Stimulated activated CD8-positive, alpha-beta memory T cell treated with anti-CD3 and anti-CD28 coated beads, Interleukin-4, amount 100 ng/mL, for 24 hours (primary cell): Measurements from ENCODE around the gene SCUBE2.

Experiments
- DNase-seq: peaks from one replicate; pipeline ENCODE4 v3.0.0-alpha.2; 2020; ENCODE audit warnings: low read depth

The SCUBE2 gene

GRCh38 chr11:9091044-9091922 is at the start of gene SCUBE2:
TSS of gene SCUBE2 (minus strand) at chr11:9091599. CDS start at chr11:9091528, 71 bp downstream.
- no peak for DNase-seq

- DNase-seq: no peak
These were observed 49.8 kb upstream of the SCUBE2 start for GRCh38 chr11:9141186-9141585.

GRCh38 chr11:9139628-9140357 is 48.4 kb upstream of the SCUBE2 start:
- no peak for DNase-seq

GRCh38 chr11:9138612-9139579 is 47.5 kb upstream of the SCUBE2 start:
- DNase-seq: no peak

- DNase-seq: no peak
These were observed 46.7 kb upstream of the SCUBE2 start for GRCh38 chr11:9138133-9138453.

- peak; percentile 61 for DNase-seq
These were observed 46.1 kb upstream of the SCUBE2 start for GRCh38 chr11:9137293-9138132.

- no peak for DNase-seq
These were observed 45.3 kb upstream of the SCUBE2 start for GRCh38 chr11:9136741-9137140.

- DNase-seq: no peak
These were observed 42.6 kb upstream of the SCUBE2 start for GRCh38 chr11:9133956-9134355.

- no peak for DNase-seq
These were observed 40.9 kb upstream of the SCUBE2 start for GRCh38 chr11:9132203-9132878.

- no peak for DNase-seq
These were observed 38.9 kb upstream of the SCUBE2 start for GRCh38 chr11:9130297-9130696.

GRCh38 chr11:9126636-9127035 is 35.2 kb upstream of the SCUBE2 start:
- DNase-seq: no peak

GRCh38 chr11:9125185-9125886 is 33.9 kb upstream of the SCUBE2 start:
- no peak for DNase-seq

GRCh38 chr11:9123595-9124304 is 32.4 kb upstream of the SCUBE2 start:
- DNase-seq: no peak

GRCh38 chr11:9121469-9121796 is 30.0 kb upstream of the SCUBE2 start:
- no peak for DNase-seq

- no peak for DNase-seq
These were observed 29.5 kb upstream of the SCUBE2 start for GRCh38 chr11:9120664-9121468.

- DNase-seq: no peak
These were observed 26.9 kb upstream of the SCUBE2 start for GRCh38 chr11:9118277-9118676.

- no peak for DNase-seq
These were observed 20.7 kb upstream of the SCUBE2 start for GRCh38 chr11:9112075-9112474.

GRCh38 chr11:9109858-9110731 is 18.7 kb upstream of the SCUBE2 start:
- DNase-seq: no peak
